Measurements from ENCODE around the gene CA12.
A peak's percentile ranks its signal among the peaks of the same experiment; 100 is the strongest.

Gene CA12

GRCh38 chr15:63374686-63375520 is 6.7 kb downstream of the CA12 start:
- DNase-seq = no peak

DNA sequence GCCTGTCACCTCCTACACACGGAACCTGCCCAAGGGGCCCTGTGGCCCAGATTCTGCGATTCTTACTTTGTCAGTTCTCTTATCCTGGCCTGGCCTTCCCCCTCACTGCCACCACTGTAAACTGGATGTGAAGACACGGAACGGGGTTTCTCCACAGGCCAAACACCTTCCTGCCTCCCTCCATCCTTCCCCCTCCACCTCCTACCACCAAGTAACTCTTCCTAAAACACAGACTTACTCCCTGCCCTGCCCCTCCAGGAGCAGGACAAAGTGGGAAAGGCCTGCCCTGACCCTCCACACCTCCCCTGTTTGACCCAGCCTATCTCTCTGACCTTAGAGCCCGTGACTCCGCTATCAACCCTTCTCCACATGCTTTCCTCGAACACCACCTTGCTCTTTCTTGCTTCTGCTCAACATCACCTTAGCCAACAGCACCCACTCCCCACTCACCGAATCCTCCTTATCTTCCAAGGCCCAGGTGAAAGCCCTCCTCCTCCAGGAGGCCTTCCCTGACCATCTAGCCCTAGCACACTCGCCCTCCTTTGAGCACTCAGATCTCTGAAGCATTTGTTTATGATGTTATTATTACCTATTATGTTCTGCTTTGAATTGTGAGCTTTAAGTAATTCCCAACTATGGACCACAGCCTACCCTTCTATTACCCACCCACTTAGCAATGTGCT is 7.6 kb downstream of the CA12 start:
- no peak for DNase-seq

DNA sequence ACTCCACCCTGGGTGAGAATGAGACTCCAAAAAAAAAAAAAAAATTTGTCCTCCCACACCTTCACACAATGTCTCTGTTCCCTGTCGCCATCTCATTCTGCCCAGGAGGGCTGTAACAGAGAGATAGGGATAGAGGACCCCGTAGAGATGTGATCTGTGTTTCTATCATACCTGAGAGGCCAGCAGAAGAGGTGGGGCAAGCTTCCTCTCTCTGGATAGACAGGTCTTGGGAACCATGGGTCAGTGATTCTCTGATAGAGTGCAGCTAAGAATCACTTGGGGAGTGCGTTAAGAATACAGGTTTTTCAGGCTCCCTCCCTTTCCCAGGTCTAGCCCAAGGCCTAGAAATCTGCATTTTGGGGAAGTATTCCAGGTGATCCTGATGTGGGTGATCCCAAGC is 8.3 kb downstream of the CA12 start:
- DNase-seq = no peak

- DNase-seq = no peak
Observed at GRCh38 chr15:63372753-63373152, 8.9 kb downstream of the CA12 start.

DNA sequence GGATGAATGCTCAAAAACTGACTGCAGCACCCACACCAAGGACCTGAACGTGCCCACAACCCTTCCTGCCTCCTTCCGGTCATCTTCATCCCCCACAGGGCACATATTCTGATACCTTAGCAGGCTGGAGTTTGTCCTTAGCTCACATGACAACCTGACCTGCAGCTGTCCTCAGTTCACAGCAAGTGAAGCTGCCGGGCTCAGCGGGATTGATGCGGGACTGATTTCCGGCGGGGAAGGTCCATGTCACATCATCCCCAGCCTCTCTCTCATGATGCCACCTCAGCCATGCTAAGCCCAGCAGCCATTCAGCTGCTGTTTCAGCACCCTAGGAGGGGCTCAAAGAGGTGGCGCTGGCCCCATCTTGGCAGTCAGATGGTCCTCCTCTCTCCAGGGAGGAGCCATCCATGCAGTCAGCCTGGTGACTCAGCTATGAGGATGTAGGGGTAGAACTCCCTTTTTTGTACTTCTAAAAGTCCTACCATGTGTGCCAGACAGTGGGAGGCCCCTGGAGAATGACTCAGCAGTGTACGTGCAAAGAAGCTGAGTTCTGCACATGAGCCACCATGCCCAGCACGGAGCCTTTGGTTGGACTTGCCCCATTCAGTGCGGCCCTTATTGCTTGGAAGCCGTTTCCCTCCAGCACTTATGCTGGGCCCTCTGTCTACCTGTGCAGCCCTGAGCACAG is 9.5 kb downstream of the CA12 start:
- DNase-seq = no peak

- DNase-seq = no peak
Observed at GRCh38 chr15:63371297-63371918, 10.2 kb downstream of the CA12 start.

- DNase-seq = peak; percentile 69
Observed at GRCh38 chr15:63370764-63371163, 10.9 kb downstream of the CA12 start.

DNA sequence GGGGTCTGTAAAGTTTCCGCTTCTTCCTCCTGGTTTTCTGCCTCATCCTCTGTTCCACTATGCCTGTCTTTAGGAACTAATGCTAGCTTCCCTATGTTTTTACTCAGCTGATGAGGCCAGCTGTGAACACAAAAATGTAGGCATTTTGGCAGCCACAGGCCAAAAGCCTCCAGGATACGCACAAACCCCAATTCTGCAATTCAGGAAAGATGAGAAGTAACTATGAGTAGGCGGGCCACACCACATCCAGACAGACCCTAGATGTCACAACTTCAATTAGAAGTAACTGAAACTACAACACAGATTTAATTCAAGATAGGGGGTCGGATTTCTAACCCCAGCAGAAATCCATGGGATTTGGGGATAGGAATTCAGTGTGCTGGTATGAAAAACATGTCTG is 11.9 kb downstream of the CA12 start:
- DNase-seq = no peak

- DNase-seq = no peak
Observed at GRCh38 chr15:63369296-63369695, 12.3 kb downstream of the CA12 start.

GRCh38 chr15:63368503-63368902 is 13.1 kb downstream of the CA12 start:
- no peak for DNase-seq

GRCh38 chr15:63367900-63368299 is 13.7 kb downstream of the CA12 start:
- DNase-seq = no peak

DNA sequence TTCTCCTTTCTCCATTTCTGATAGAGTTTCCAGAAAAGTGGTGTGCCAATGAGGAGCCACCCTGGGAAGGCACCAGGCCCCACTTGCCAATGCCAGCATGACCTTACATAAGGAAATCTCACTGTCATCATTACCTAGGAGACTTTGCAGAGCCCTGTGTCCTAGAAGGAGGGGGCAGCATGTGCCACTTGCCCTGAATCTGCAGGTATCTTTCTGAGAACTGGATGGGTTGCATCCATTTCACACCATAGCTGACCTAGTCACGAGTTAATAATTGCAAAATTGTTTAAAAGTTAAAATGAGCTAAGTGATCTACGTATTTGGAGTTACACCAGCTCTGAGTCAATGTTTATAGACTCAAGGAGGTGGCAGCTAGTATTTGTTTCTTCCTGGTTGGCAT is 14.3 kb downstream of the CA12 start:
- DNase-seq = no peak

DNA sequence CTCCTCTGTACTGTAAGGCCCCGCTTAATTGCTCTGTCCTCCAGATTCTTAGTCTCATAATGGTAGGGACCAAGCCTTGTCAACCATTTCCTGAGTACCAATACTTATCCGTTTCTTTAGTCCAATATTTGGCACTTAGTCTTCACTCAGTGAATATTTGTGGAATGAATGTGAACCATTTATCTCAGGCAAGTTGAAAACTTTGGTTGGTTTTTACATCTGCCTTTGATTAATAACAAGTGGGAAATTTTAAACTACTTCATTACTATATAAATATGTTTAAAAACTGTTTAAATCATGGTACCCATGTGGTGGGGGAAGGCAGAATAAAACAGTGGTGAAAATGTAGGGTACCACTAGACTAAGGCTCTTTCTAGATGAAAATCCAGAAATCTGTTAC is 15.2 kb downstream of the CA12 start:
- no peak for DNase-seq

DNA sequence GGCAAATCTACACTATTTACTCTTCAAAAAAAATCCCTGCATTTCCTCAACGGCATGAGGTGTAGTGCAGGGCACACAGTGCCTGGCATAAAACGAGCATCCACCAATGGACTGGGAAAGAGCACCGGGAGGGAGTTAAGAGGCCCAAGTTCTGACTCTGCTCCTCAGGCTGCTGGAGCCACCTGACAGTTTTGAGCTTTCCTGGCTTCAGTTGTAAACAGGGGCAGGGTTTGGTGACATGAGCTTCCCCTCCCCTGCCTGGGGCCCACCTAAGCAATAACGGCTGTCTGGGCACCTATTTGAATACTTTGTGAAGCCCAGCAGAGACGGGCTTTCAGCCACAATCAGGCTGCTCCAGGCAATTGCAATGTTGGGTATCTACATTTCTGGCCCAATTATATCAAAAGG is 16.4 kb downstream of the CA12 start:
- no peak for DNase-seq

DNA sequence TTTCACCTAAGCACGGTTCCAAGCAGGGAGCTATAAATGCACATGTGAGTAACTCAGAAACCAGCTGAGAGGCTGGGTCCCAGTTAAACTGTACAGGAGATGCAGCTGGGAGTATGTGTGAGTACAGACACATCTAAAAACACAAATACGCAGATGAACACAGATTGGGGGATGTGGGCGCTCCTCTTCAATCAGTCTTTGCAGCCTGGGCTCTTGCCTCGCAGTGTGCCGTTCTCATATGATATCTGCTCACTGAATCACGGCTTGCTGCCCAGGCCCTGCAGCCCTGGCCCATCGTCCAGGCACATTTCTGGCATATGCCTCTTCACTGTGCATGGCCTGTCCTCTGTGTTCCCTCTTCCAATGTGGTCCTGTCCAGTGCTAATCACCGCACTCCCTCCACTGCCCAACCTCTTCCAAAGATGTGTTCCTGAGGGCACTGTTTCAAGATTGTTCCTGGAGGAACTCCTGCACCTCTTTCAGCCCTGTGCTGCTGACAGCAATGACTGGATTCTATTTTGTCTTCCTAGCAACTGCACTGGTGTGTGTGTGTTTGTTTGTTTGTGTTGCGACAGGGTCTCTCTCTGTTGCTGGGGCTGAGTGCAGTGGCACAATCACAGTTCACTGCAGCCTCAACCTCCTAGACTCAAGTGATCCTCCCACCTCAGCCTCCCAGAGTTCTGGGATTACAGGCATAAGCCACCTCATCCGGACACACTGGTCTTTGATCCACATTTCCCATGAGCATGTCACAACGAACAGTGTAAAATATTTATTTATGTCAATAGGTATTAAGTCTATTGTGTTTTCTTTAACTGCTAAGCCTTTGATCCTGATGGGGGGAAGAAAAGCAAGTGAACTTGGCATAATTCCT is 17.0 kb downstream of the CA12 start:
- DNase-seq = no peak

DNA sequence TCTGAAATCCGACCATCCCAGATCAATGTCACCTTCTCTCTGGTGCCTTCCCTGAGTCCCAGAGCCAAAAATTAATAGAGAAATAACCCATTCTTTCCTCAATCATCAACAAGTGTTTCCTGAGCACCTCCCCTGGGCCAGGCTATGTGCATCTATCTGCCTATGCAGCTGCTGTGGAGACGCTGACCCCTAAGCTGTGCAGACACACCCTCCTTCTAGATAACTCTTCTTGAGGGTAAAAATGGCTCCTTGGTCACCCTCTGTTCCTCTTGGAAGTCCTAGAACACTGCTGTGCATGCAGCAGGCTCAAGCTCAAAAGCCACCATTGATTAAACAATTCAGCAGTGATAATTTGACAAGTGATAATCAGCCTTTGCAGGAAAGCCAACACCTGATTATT is 18.4 kb downstream of the CA12 start:
- DNase-seq = no peak

GRCh38 chr15:63362885-63363284 is 18.8 kb downstream of the CA12 start:
- DNase-seq = no peak

DNA sequence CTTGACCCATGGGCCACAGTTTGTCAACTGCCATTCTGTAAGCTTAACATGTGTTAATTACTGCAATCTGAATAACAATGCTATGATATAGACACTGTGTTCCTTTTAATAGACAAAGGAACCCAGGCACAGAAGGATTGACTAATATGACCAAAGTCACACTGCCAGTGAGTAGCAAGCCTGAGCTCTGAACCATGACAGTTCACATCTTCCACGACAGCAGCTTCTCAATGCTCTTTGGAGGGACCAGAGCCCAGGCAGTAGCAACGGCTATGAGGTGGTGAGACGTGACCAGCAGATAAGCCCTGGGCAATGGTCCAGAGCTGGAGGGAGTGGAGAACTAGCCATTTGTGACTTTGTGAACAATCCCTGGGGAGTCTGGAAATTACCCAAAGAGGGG is 19.4 kb downstream of the CA12 start:
- DNase-seq = no peak

DNA sequence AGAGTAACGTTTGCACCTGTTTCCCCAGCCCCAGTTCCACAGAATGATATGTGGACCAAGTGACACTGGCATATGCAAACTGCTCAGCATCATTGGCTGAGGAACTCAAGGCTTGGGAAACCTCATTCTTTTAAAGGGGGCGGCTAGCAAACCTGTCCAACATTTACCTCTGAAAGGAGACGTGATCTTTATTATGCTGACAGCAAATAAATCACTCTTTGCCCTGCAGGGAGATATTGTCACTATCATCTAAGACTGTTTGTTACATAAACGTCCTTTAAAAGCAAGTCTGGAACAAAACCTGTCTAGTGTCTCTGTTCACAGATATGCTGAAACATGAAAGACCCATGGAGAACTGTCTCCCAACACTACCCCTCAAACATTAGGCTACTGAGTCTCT is 21.5 kb downstream of the CA12 start:
- DNase-seq = no peak

GRCh38 chr15:63358241-63359029 is 23.2 kb downstream of the CA12 start:
- DNase-seq = no peak

DNA sequence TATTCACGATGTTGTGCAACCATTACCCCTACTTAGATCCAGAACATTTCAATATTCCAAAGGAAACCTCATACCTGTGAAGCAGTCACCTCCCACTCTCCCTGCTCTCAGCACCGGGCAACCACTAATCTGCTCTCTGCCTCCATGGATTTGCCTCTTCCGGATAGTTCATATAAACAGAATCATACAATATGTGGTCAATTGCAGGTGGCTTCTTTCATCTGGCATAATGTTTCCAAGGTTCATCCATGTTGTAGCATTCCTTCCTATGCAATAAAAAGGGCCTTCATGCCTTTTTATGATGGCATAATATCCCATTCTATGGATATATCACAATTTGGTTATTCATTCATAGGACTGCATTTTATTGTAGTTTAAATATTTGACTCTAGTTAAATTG is 23.9 kb downstream of the CA12 start:
- no peak for DNase-seq

DNA sequence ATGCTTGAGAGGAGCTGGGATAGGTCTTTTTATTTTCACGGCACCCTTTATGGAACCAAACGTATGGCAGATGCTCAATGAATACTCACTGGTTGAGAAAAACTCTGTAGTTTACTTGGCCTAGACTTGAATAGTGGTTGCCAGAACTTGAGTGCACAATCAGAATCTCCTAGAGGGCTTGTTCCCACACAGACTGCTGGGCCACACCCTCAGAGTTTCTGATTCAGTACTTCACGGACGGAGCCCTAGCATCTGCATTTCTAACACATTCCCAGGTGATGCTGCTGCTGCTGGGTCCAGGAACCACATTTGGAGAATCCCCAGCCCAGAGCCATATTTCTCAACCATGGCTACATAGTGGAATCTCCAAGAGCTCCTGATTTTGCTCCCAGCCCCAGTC is 24.6 kb downstream of the CA12 start:
- DNase-seq = no peak
